ENCODE data around the gene ECT2. TPM values are rescaled to one million over a fixed set of nuclear protein-coding genes. Genes with fewer than 3 reads are reported as not detected.

The ECT2 gene
- total RNA-seq, 3 donors from 2014 or later (not counting 1 experiment from before 2014, with no cell fraction given) = 2.9 to 7.0 (median 4.8) TPM

DNA sequence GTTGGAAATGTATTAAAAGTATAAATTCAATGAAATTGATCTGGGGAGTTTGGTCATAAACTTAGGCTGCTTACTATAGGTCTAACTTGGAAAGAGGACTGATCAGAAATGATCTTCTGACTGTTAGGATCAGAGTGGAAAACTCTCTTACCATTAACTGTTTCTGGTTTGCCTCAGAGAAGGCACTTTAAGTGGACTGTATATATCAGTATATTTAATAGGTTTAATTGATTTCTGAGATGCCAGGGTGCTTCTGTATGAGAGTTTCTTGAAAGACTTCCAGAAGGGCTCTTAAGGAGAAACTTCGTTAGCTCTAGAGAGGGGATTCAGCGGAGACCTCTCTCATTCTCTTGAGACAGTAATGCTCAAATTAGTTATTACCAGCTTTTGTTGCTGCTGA is 36.5 kb downstream of the ECT2 start:
- Histone ChIP-seq H3K4me1 (ENCODE audit: control insufficient read depth, insufficient read depth, low read length) (no peaks in the 10 kb centered on the region), H3K27me3 (ENCODE audit: control insufficient read depth, insufficient read depth, low read length) (no peaks in the 10 kb centered on the region), H3K4me3 (ENCODE audit: low read length) (no peak overlapping the region), H3K36me3 (ENCODE audit: control insufficient read depth, insufficient read depth, low read length) (peaks cover 6% of the 10 kb centered on the region), H3K27ac (ENCODE audit: low read length) (no peak overlapping the region), H3K9me3 (ENCODE audit: control insufficient read depth, insufficient read depth, low read length) (no peaks in the 10 kb centered on the region)
- Mint-ChIP-seq H3K27ac (no peak overlapping the region), H3K4me1 (peaks cover 0 to 4% of the 10 kb centered on the region in 2 donors), H3K4me3 (no peak overlapping the region), H3K9me3 (no peaks in the 10 kb centered on the region), H3K27me3 (ENCODE audit: low read depth in 2 of 2) (no peaks in the 10 kb centered on the region), H3K36me3 (peaks cover 12% of the 10 kb centered on the region)
- no peak for TF ChIP-seq CTCF (IDR thresholded peaks at IDR 0.05)
- 100% methylated on average over 1 of the region's 2 CpGs for WGBS (ENCODE audit: insufficient coverage)
- intact Hi-C loops (cut with micrococcal nuclease) = no loop called here
- ATAC-seq (no peak), DNase-seq (no peak)

- no peak for DNase-seq
- no peak overlapping the region for H3K27ac Mint-ChIP-seq
- Histone ChIP-seq H3K9me3 (ENCODE audit: control insufficient read depth, insufficient read depth, low read length) (no peaks in the 10 kb centered on the region), H3K4me1 (ENCODE audit: control insufficient read depth, insufficient read depth, low read length) (no peaks in the 10 kb centered on the region), H3K4me3 (ENCODE audit: low read length) (no peak overlapping the region), H3K36me3 (ENCODE audit: control insufficient read depth, insufficient read depth, low read length) (peaks cover 6% of the 10 kb centered on the region), H3K27me3 (ENCODE audit: control insufficient read depth, insufficient read depth, low read length) (no peaks in the 10 kb centered on the region), H3K27ac (ENCODE audit: low read length) (no peak overlapping the region)
- H3K4me3 Mint-ChIP-seq = no peak overlapping the region
- H3K9me3 Mint-ChIP-seq = no peaks in the 10 kb centered on the region
- ATAC-seq = no peak
- peaks cover 0 to 4% of the 10 kb centered on the region in 2 donors for H3K4me1 Mint-ChIP-seq
- peaks cover 12% of the 10 kb centered on the region for H3K36me3 Mint-ChIP-seq
- H3K27me3 Mint-ChIP-seq (ENCODE audit: low read depth in 2 of 2) = no peaks in the 10 kb centered on the region
- WGBS (ENCODE audit: insufficient coverage) = no CpG with 5 or more reads among the region's 1 CpG
- TF ChIP-seq CTCF (IDR thresholded peaks at IDR 0.05) = no peak
- intact Hi-C loops (cut with micrococcal nuclease) = no loop called here
Measured at GRCh38 chr3:172787746-172788145, 37.2 kb downstream of the ECT2 start.

DNA sequence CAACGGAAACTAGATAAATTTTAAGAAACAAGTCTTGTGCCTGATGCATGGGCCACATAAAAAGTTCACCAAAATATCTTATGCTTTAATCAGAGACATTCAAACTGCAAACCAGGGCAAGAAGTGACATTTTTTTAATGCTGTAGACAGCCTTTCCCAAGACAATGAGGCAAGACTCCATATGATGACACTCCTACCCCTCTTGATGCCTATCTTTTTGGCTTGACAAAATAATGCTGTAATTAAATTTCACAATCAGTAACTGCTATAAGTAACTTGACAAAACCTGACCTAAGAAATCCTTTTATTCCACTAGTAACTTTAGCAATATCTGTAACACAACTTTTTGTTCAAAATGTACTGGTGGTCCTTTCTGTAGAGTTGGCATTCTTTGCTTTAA is 48.7 kb downstream of the ECT2 start:
- Mint-ChIP-seq H3K27ac (no peak overlapping the region), H3K4me3 (no peak overlapping the region), H3K27me3 (ENCODE audit: low read depth in 2 of 2) (no peaks in the 10 kb centered on the region), H3K9me3 (no peaks in the 10 kb centered on the region), H3K4me1 (no peaks in the 10 kb centered on the region), H3K36me3 (no peaks in the 10 kb centered on the region)
- Histone ChIP-seq H3K27me3 (ENCODE audit: control insufficient read depth, insufficient read depth, low read length) (no peaks in the 10 kb centered on the region), H3K4me1 (ENCODE audit: control insufficient read depth, insufficient read depth, low read length) (no peaks in the 10 kb centered on the region), H3K9me3 (ENCODE audit: control insufficient read depth, insufficient read depth, low read length) (no peaks in the 10 kb centered on the region), H3K36me3 (ENCODE audit: control insufficient read depth, insufficient read depth, low read length) (no peaks in the 10 kb centered on the region), H3K27ac (ENCODE audit: low read length) (no peak overlapping the region), H3K4me3 (ENCODE audit: low read length) (no peak overlapping the region)
- 100% methylated on average over 1 of the region's 1 CpG for WGBS (ENCODE audit: insufficient coverage)
- TF ChIP-seq CTCF (IDR thresholded peaks at IDR 0.05) = no peak
- ATAC-seq = no peak
- no peak for DNase-seq
- intact Hi-C loops (cut with micrococcal nuclease) = no loop called here

DNA sequence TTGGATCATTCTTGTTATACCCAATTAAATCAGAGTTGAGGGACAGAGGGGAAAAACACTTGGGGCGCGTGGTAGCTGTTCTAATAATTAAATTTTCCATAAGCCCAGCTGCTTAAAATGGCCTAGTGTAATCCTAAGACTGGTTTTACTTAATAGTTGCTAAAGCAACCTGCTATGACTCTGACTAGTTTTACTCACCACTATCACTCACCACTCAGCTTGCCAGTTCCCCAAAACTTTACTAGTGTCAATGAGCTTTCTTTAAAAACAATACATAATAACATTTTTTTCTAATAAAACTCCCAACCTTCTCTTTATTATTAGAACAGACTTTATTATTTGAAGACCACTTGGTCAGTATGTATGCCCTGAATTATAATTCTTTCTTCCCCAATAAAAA is 49.6 kb downstream of the ECT2 start:
- H3K27ac Mint-ChIP-seq = no peak overlapping the region
- TF ChIP-seq CTCF (IDR thresholded peaks at IDR 0.05) = no peak

More for the DNA sequence above, 49.6 kb downstream of the ECT2 start:
- H3K4me3 ChIP-seq (ENCODE audit: low read length) = no peak overlapping the region
- H3K4me1 Mint-ChIP-seq = no peaks in the 10 kb centered on the region
- H3K9me3 Mint-ChIP-seq = no peaks in the 10 kb centered on the region
- no peaks in the 10 kb centered on the region for H3K36me3 Mint-ChIP-seq
- 100% methylated on average over 2 of the region's 2 CpGs for WGBS (ENCODE audit: insufficient coverage)
- ATAC-seq (no peak), DNase-seq (no peak)
- no peaks in the 10 kb centered on the region for H3K27me3 Mint-ChIP-seq (ENCODE audit: low read depth in 2 of 2)
- intact Hi-C loops (cut with micrococcal nuclease) = no loop called here
- H3K4me1 ChIP-seq (ENCODE audit: control insufficient read depth, insufficient read depth, low read length) = no peaks in the 10 kb centered on the region
- H3K4me3 Mint-ChIP-seq = no peak overlapping the region
- no peak overlapping the region for H3K27ac ChIP-seq (ENCODE audit: low read length)
- no peaks in the 10 kb centered on the region for H3K9me3 ChIP-seq (ENCODE audit: control insufficient read depth, insufficient read depth, low read length)
- H3K36me3 ChIP-seq (ENCODE audit: control insufficient read depth, insufficient read depth, low read length) = no peaks in the 10 kb centered on the region
- H3K27me3 ChIP-seq (ENCODE audit: control insufficient read depth, insufficient read depth, low read length) = no peaks in the 10 kb centered on the region
